C4-2B (cell line): ENCODE results near the gene PTPRT.
"Not testable (repeated sequence)": the region's sequence is repeated elsewhere in the genome, so short reads cannot be mapped to it uniquely, and the experiment has no call there.

Experiments
- ZFX ChIP-seq: fragments of 450-650 bp; IDR thresholded peaks from 2 replicates; pipeline ENCODE4 v1.6.1; 2017
- TF ChIP-seq, protein P1 (sequence below): fragments of 450-650 bp; conservative IDR thresholded peaks from 2 replicates; pipeline ENCODE4 v1.5.1; 2017; ENCODE audit warnings: mild to moderate bottlenecking

- TF ChIP-seq, protein P1, sequence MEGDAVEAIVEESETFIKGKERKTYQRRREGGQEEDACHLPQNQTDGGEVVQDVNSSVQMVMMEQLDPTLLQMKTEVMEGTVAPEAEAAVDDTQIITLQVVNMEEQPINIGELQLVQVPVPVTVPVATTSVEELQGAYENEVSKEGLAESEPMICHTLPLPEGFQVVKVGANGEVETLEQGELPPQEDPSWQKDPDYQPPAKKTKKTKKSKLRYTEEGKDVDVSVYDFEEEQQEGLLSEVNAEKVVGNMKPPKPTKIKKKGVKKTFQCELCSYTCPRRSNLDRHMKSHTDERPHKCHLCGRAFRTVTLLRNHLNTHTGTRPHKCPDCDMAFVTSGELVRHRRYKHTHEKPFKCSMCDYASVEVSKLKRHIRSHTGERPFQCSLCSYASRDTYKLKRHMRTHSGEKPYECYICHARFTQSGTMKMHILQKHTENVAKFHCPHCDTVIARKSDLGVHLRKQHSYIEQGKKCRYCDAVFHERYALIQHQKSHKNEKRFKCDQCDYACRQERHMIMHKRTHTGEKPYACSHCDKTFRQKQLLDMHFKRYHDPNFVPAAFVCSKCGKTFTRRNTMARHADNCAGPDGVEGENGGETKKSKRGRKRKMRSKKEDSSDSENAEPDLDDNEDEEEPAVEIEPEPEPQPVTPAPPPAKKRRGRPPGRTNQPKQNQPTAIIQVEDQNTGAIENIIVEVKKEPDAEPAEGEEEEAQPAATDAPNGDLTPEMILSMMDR: not testable (repeated sequence)
- TF ChIP-seq ZFX: not testable (repeated sequence)
Measured at GRCh38 chr20:42910808-42911207, 278.9 kb downstream of the PTPRT start.
